ENCODE measurements around the gene RBM4.

Gene RBM4

GRCh38 chr11:66677599-66678375, 39.3 kb downstream of the RBM4 start, which contains the start of gene RBM4B:
Gene RBM4B (minus strand): TSS chr11:66677887. CDS start chr11:66677079, 808 bp downstream.
- peak within 1 kb of the TSS; percentile 77 for H3K4me3 ChIP-seq (ENCODE audit: low read depth, low read length)
- TF ChIP-seq CTCF (IDR thresholded peaks at IDR 0.05; ENCODE audit: low read depth, low read length): no peak

DNA sequence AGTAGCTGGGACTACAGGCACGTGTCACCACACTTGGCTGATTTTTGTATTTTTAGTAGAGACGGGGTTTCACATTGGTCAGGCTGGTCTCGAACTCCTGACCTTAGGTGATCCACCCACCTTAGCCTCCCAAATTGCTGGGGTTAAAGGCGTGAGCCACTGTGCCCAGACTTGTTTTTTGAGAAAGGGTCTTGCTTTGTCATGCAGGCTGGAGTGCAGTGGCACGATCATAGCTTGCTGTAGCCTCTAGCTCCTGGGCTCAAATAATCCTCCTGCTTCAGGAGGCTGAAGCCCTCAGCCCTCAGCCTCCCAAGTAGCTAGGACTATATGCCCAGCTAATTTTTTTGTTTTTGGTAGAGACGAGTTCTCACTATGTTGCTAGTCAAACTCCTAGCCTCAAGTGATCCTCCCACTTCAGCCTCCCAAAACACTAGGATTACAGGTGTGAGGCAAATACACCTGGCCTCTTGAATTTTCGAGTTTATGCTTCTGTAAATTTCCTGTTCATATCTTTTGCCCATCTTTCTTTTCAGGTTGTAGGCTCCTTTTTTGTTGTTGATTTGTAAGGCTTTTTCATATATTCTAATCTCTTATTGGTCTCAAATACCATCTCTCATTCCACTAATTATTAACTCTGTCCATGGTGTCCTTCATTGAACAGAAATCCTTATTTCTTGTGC, 42.6 kb downstream of the RBM4 start:
- no peak for TF ChIP-seq CTCF (IDR thresholded peaks at IDR 0.05; ENCODE audit: low read depth, low read length)
- no peak overlapping the region for H3K4me3 ChIP-seq (ENCODE audit: low read depth, low read length)

DNA sequence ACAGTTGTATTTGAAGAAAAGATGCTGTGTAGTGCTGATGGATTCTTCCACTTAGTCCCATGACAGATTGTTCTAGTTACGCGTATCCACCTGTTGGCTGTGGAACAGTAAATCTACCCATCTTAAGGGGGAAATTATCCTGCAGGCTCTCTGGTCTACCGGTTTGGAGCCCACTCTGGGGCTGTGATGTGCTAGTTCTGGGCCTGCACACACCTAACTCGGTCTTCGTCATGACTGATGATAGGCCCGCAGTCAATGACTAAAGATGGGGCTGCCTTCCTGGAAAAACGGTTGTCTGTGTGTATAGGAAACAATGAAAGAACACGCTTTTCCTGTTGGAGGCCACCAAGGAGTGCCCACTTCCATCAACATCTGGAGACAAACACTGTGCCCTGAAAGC, 45.4 kb downstream of the RBM4 start:
- TF ChIP-seq CTCF (IDR thresholded peaks at IDR 0.05; ENCODE audit: low read depth, low read length): no peak
- H3K4me3 ChIP-seq (ENCODE audit: low read depth, low read length): no peak overlapping the region

DNA sequence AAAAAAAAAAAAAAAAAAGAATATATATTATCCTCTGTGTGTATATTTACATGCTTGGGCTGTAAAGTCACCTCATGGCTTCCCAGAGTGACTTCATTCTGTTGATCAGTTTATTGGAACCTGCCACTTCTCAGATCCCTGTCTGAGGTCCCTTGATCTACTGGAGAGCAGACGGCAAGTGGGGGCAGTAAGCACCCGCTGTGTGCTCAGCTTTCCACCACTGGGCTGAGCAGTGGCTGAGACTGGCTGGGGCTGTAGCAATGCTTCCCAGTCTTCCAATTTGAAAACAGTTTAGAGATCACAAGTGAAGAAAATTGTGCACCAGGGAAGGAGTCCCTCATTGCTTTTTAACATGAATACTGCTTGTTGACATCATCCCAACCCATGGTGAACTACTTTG, 46.1 kb downstream of the RBM4 start:
- TF ChIP-seq CTCF (IDR thresholded peaks at IDR 0.05; ENCODE audit: low read depth, low read length): no peak
- H3K4me3 ChIP-seq (ENCODE audit: low read depth, low read length): no peak overlapping the region

GRCh38 chr11:66685276-66686099, 47.0 kb downstream of the RBM4 start:
- no peak overlapping the region for H3K4me3 ChIP-seq (ENCODE audit: low read depth, low read length)
- TF ChIP-seq CTCF (IDR thresholded peaks at IDR 0.05; ENCODE audit: low read depth, low read length): no peak

GRCh38 chr11:66686100-66686785, 47.7 kb downstream of the RBM4 start:
- no peak overlapping the region for H3K4me3 ChIP-seq (ENCODE audit: low read depth, low read length)
- TF ChIP-seq CTCF (IDR thresholded peaks at IDR 0.05; ENCODE audit: low read depth, low read length): no peak

Measured in WI38 (cell line).